Activated CD8-positive, alpha-beta T cell treated with anti-CD3 and anti-CD28 coated beads for 36 hours (primary cell): ENCODE measurements around the gene SLC35D3. TPM values are rescaled to one million over a fixed set of nuclear protein-coding genes. Genes with fewer than 3 reads are reported as not detected.
"Not testable (repeated sequence)": the region's sequence is repeated elsewhere in the genome, so short reads cannot be mapped to it uniquely, and the experiment has no call there.

Source experiments
- ATAC-seq: fragments of 200-7000 bp; cut with Tn5 transposase; one replicate; pipeline ENCODE4 v1.10.0; 2021; ENCODE audit warnings: mild to moderate bottlenecking, moderate library complexity
- CTCF ChIA-PET: fragments of 350-600 bp; sonication (Branson Sonifier 250); formaldehyde crosslinking; loops from one replicate; lab custom pipeline; 2021; ENCODE audit warnings: antibody characterized with exemption; lab: Charles Lee
- POLR2A ChIA-PET: fragments of 350-600 bp; sonication (Branson Sonifier 250); formaldehyde crosslinking; loops from one replicate; lab custom pipeline; 2021; ENCODE audit warnings: antibody characterized with exemption; lab: Charles Lee
- DNase-seq: peaks from one replicate; pipeline ENCODE4 v3.0.0-alpha.2; 2020
- H3K27ac Mint-ChIP-seq: one replicate; pipeline ENCODE4 v1.8.0; 2021; ENCODE audit warnings: mild to moderate bottlenecking, mixed read lengths
- H3K27me3 Mint-ChIP-seq: one replicate; pipeline ENCODE4 v1.8.0; 2021; ENCODE audit warnings: mixed read lengths
- H3K36me3 Mint-ChIP-seq: one replicate; pipeline ENCODE4 v1.8.0; 2021; ENCODE audit warnings: low read depth, mixed read lengths
- H3K4me1 Mint-ChIP-seq: one replicate; pipeline ENCODE4 v1.8.0; 2021; ENCODE audit warnings: low read depth, mixed read lengths
- H3K4me3 Mint-ChIP-seq: one replicate; pipeline ENCODE4 v1.8.0; 2021; ENCODE audit warnings: mild to moderate bottlenecking, moderate library complexity, mixed read lengths
- H3K9me3 Mint-ChIP-seq: one replicate; pipeline ENCODE4 v1.8.0; 2021; ENCODE audit warnings: mixed read lengths
- intact Hi-C: fragments of 100-400 bp; cut with micrococcal nuclease; formaldehyde crosslinking; loops from one replicate; pipeline ENCODE4 v1.10.0; 2022
- total RNA-seq, 2 experiments: library from RNA; stranded (reverse); gene quantifications; one replicate each; pipeline ENCODE4 v1.2.3, GENCODE V29; 2021
- TF ChIP-seq, protein P1 (sequence below): fragments of 200-600 bp; IDR thresholded peaks from one replicate; pipeline ENCODE4 v1.8.0; 2022; ENCODE audit warnings: antibody characterized with exemption, mild to moderate bottlenecking

SLC35D3 gene
- total RNA-seq, 2 experiments from 2014 or later, result not detected

DNA sequence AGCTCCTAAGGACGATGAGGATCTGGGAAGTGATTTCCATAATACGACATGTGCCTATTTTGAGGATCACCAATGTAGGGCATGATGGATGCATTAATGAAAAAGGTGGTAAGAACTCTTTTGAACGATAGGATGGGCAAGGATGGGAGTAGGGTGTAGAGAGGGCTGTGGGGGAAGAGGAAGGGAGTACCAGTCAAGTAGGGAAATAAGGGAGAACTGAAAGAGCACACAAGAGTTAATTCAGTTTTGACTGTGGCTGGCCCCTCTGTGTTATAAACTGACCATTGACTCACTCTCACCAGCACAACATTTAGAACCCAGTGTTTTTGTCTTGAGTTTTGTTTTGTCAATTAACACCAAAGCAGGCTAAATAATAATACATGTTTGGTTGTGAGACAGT lies 33.0 kb downstream of the SLC35D3 start:
- Mint-ChIP-seq H3K27ac (no peak overlapping the region), H3K36me3 (no peaks in the 10 kb centered on the region), H3K4me1 (peaks cover 7% of the 10 kb centered on the region), H3K9me3 (no peaks in the 10 kb centered on the region), H3K27me3 (peaks cover 2% of the 10 kb centered on the region), H3K4me3 (no peak overlapping the region)
- DNase-seq (no peak), ATAC-seq (no peak)
- intact Hi-C loops, result no loop called here
- TF ChIP-seq, protein P1, sequence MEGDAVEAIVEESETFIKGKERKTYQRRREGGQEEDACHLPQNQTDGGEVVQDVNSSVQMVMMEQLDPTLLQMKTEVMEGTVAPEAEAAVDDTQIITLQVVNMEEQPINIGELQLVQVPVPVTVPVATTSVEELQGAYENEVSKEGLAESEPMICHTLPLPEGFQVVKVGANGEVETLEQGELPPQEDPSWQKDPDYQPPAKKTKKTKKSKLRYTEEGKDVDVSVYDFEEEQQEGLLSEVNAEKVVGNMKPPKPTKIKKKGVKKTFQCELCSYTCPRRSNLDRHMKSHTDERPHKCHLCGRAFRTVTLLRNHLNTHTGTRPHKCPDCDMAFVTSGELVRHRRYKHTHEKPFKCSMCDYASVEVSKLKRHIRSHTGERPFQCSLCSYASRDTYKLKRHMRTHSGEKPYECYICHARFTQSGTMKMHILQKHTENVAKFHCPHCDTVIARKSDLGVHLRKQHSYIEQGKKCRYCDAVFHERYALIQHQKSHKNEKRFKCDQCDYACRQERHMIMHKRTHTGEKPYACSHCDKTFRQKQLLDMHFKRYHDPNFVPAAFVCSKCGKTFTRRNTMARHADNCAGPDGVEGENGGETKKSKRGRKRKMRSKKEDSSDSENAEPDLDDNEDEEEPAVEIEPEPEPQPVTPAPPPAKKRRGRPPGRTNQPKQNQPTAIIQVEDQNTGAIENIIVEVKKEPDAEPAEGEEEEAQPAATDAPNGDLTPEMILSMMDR, result no peak
- CTCF ChIA-PET, result no interaction called here
- POLR2A ChIA-PET, result no interaction called here

DNA sequence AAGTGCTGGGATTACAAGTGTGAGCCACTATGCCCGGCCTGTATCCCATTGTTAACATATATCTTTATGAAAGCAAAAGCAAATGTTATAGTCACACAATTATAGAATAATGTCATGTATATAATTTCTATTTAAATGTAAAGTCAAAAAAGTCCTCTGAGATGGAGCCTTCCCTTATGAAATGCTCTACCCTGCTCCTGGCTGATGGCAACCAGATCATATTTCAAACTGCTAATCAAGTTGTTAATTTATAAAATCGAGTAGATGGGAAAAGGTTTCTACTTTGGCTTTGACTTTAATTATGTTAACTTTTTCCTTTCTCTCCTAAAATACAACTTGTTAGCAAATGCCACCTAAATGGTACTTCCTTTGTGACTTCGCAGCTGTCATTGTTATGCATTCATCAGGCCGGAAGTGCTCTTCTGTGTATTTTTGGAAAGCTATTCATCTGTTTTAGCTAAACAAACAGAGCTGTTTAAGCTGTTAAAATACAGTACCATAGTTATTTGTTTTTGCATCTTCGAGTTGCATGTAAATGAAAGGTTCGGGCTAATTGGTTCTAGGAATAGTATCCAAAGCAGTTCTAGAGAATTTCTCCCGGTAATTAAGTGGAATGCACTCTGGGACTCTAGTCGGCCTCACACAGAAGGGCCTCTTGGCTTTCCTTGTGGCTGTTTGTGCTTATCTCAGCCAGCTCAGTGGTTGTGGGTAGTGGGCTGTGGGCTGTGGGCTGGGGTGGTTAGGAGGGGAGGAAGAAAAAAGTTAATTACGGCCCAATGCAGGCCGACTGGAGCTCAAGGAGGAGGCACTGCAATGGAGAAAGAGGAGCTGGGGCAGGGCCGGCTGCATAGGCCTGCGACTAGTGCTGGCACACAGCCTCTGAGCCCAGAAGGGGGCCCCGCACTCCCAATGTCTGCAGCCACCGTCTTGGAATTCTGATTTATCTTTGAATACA lies 34.8 kb downstream of the SLC35D3 start:
- CTCF ChIA-PET, result interaction anchor here (0.9 kb wide), 1 partner anchor 357 kb away, joined by 3 read pairs; no protein-coding TSS in a partner anchor
- DNase-seq (no peak), ATAC-seq (no peak)
- Mint-ChIP-seq H3K4me1 (peaks cover 7% of the 10 kb centered on the region), H3K9me3 (no peaks in the 10 kb centered on the region), H3K36me3 (no peaks in the 10 kb centered on the region), H3K27me3 (peaks cover 4% of the 10 kb centered on the region), H3K4me3 (no peak overlapping the region), H3K27ac (no peak overlapping the region)
- intact Hi-C loops, result no loop called here
- POLR2A ChIA-PET, result no interaction called here
- TF ChIP-seq, protein P1, result no peak

DNA sequence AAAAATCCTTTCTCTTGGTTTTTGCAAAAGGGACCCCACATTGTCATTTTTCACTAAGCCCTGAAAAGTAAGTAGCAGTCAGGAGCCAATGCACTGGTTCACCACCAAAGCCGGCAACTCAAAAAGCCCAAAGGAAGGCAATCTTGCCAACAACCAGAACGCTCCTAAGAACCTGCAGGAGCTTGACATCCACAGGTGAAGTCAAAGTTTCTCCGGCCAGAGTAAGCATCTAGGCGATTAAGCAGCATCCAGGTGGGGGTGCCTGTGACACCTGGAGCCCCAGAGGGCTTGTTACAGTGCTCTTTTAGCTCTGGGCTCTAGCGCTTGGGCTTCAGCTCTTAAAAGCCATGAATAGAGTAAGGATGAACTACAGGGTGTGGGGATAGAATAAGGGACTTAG lies 36.1 kb downstream of the SLC35D3 start:
- H3K27me3 Mint-ChIP-seq, result peaks cover 4% of the 10 kb centered on the region
- H3K4me1 Mint-ChIP-seq, result peaks cover 7% of the 10 kb centered on the region
- TF ChIP-seq, protein P1, result no peak
- ATAC-seq (no peak), DNase-seq (no peak)
- no peaks in the 10 kb centered on the region for H3K9me3 Mint-ChIP-seq
- CTCF ChIA-PET, result interaction anchor here (1.1 kb wide), 1 partner anchor 13 kb away, joined by 3 read pairs; no protein-coding TSS in a partner anchor
- intact Hi-C loops, result no loop called here
- POLR2A ChIA-PET, result no interaction called here
- no peak overlapping the region for H3K27ac Mint-ChIP-seq
- H3K36me3 Mint-ChIP-seq, result no peaks in the 10 kb centered on the region
- no peak overlapping the region for H3K4me3 Mint-ChIP-seq

DNA sequence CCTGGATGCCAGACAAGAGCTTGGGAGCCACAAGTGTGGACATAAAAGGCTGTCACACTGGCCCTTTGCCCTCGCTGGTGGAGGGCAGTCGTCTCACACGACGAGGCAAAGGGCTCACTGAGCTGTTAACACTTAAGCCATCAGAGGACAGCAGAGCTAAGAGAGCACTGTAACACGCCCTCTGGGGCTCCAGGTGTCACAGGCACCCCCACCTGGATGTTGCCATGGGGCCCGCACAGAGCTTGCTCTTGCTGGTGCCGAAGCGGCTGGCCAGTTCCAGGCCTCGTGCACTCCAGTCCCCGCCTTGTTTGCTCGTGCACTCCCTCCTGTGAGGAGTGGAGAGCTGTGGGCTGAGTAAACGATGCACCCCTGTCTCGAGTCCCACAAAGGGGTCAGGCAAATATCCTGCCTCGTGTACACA lies 37.4 kb downstream of the SLC35D3 start:
- CTCF ChIA-PET, result interaction anchor here (1.7 kb wide), 1 partner anchor 9 kb away, joined by 6 read pairs; no protein-coding TSS in a partner anchor
- DNase-seq (no peak), ATAC-seq (no peak)
- TF ChIP-seq, protein P1, result no peak
- Mint-ChIP-seq H3K27ac (no peak overlapping the region), H3K4me1 (peaks cover 7% of the 10 kb centered on the region), H3K36me3 (no peaks in the 10 kb centered on the region), H3K9me3 (no peaks in the 10 kb centered on the region), H3K27me3 (peaks cover 8% of the 10 kb centered on the region), H3K4me3 (no peak overlapping the region)
- intact Hi-C loops, result no loop called here
- POLR2A ChIA-PET, result no interaction called here

DNA sequence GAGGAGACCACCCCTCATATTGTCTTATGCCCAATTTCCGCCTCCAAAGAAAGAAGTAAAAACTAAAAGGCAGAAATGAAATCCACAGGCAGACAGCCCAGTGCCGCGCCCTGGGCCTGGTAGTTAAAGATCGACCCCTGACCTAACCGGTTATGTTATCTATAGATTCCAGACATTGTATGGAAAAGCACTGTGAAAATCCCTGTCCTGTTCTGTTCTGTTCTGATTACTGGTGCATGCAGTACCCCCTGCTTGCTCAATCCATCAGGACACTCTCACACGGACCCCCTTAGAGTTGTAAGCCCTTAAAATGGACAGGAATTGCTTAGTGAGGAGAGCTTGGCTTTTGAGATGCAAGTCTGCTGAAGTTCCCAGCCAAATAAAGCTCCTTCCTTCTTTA lies 37.8 kb downstream of the SLC35D3 start:
- H3K36me3 Mint-ChIP-seq, H3K4me3 Mint-ChIP-seq, H3K4me1 Mint-ChIP-seq, intact Hi-C loops, ATAC-seq, DNase-seq, H3K9me3 Mint-ChIP-seq, H3K27me3 Mint-ChIP-seq, POLR2A ChIA-PET, H3K27ac Mint-ChIP-seq: not testable (repeated sequence)
- CTCF ChIA-PET, result interaction anchor here (1.7 kb wide), 1 partner anchor 9 kb away, joined by 6 read pairs; no protein-coding TSS in a partner anchor
